COLO668 (cell line): Measurements from ENCODE around the gene PRSS36.
"Not testable (repeated sequence)": the region's sequence is repeated elsewhere in the genome, so short reads cannot be mapped to it uniquely, and the experiment has no call there.

Source experiments
- DNase-seq: peaks from one replicate; lab custom pipeline; 2025; ENCODE audit not compliant: unreplicated experiment; lab: John Stamatoyannopoulos, UW

Gene PRSS36

DNA sequence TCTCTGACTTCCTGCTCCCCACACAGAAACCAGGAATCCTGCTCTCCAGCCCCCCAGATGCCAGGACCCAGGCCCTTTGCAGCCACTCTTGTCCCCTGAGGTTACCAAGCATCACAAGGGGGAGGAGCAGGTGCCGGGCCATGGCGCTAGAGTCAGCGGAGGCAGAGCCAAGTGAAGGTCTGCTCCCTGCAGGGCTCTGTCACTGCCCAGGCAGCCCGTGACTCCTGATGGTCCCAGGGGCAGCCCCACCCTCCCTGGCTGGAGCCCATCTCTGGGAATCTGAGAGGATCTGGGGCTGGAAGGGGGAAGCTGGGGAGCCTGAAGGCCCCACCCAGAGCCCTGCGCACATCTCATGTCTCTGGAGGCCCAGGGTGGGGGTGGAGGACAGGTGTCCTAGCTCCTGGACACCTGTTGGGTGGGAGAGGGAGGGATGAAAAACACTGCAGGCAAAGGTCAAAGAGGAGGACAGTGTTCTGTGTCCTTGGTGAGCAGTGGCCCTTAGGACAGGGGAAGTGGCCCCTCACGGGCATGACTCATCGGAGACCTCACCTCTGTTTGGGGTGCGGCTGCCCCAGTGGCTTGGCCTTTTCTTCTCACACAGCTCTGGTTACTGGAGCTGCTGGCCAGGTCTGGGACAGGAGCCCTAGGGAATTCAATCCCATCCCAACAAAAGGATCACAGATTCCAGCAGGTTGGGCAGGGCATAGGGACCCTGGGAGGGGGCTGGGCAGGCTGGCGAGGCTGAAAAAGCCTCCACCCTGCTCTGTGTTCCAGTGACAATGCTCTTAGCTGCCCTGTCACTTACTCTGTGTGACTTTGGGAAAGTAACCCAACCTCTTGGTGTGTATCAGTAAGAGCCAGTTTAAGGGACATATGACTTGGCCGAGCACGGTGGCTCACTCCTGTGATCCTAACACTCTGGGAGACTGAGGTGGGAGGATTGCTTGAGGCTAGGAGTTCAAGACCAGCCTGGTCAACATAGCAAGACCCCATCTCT lies at the start of gene PRSS36:
Gene PRSS36, minus strand, starts transcription at position 173 of the 997 bp plus-strand sequence. Its CDS starts 31 bp downstream, at position 142.
- peak; percentile 63 for DNase-seq

DNA sequence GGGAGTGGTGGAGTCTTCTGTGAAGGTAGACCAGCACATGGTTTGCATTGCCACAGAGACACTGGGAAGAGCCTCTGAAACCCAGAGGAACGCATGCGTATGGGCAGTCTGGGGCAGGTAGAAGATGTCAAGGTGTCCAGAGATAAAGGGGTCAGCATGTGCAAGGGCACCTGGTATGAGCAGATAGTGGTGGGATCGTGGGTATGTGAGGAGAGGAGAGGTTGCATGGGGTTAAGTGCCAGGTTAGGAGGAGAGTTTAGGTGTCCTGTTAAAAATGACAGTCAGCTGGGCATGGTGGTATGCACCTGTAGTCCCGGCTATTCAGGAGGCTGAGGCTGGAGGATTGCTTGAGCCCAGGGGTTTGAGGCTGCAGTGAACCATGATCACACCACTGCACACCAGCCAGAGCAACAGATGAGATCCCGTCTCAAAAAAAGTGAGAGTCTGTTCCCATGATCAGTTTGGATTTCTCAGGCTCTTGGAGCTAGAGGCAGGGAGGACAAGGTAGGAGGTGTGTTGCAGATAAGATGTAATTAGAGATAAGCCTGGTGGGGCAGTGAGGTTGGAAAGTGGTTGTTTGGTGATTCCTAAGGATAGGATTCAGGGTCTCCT lies 49.7 kb upstream of the PRSS36 start:
- no peak for DNase-seq

DNA sequence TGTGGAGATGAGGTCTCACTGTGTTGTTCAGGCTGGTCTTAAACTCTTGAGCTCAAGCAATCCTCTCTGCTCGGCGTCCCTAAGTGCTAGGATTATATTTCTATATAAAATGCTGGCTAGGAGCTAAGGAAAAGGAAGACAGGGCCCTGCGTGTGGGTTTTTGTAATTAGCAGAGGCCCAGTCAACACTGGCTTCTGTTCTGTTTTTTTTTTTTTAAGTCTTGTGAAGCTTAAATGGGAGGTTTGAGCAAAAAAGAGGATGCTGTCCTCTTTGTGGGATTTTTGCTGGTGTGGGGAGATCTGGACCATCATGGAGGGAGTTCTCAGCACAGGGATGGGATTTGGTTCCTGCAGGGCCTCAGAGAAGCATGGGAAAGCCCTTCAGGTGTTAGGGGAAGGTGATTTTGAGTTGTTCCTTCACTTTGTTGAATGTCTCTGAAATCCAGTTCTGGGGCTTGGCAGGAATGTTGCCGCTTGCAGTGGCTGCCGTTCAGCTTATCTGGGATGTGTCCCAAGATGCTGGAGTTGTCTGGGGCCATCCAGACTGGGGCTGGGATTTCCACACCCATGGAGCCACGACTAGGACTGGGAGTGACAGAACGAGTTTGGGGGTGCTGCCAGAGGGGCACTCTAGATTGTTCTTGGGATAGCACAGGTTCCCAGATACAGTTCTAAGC lies 48.5 kb upstream of the PRSS36 start:
- DNase-seq, result no peak

DNA sequence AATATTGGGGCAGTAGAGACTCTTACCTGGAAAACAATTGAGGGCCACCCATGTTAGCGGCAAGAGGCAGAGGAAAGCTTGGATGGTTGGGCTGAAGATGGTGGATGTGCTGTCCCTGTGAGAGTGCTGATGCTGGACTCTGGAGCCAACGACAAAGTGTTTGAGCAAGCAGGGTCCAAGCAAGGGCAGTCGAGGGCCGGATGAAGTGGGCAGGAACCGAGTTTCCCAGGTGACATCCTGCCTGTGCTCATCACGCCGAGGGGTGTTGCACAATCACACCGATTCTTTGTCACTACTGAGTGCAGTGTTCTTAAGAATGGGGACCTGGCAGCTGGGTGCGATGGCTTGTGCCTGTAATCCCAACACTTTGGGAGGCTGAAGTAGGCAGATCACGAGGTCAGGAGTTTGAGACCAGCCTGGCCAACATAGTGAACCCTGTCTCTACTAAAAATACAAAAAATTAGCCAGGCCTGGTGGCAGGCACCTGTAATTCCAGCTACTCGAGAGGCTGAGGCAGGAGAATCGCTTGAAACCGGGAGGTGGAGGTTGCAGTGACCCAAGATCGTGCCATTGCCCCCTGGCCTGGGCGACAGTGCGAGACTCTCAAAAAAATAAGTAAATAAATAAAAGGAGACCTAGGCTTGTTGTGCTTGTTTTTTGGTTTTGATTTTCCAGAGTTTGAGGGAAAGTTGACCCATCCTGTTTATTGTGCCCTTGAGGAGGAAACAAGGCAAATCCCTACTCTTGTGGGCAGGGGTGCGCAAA lies 46.6 kb upstream of the PRSS36 start:
- no peak for DNase-seq

DNA sequence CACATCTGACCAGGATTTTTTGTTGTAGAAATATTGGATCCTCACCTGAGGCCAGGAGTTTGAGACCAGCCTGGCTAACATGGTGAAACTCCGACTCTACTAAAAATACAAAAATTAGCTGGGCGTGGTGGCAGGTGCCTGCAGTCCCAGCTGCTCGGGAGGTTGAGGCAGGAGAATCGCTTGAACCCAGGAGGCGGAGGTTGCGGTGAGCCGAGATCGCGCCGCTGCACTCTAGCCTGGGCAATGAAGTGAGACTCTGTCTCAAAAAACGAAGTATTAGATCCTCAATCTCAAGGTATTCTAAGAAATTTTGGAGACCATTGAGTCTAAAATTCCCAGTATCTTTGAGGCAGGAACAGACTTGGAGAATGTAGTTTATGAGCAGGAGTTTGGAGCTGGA lies 46.0 kb upstream of the PRSS36 start:
- DNase-seq, result not testable (repeated sequence)

DNA sequence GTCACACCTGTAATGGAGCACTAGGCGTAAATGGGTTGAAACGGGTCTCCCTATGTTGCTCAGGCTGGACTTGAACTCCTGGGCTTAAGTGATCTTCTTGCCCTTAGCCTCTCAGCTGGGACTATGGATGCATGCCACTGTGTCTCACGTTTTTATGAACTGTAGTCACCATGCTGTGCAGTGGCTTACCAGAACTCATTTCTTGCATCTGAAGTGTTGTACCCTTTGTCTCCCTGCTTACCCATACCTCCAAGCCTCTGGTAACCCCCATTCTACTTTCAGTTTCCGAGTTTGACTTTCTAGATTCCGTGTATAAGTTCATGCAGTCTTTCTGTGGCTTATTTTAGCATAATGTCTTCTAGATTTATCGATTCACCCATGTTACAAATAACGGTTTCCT lies 45.0 kb upstream of the PRSS36 start:
- DNase-seq, result no peak

DNA sequence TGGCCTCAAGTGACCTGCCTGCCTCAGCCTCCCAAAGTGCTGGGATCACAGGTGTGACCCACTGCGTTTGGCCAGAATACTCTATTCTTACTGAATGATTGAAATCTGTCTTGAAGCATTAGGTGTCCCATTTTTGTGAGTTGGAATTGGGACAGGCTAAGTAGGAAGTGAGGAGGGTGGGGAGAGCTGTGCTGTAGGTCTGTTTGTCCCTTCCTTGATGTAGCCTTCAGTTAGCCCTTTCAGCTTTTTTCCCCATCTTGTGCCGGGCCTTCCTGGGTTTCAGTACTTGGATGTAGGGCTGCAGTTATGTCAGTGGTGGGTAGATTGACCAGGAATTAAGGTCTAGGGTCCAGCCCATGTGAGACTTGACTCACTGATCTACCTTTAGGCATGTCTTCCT lies 44.0 kb upstream of the PRSS36 start:
- DNase-seq, result no peak

DNA sequence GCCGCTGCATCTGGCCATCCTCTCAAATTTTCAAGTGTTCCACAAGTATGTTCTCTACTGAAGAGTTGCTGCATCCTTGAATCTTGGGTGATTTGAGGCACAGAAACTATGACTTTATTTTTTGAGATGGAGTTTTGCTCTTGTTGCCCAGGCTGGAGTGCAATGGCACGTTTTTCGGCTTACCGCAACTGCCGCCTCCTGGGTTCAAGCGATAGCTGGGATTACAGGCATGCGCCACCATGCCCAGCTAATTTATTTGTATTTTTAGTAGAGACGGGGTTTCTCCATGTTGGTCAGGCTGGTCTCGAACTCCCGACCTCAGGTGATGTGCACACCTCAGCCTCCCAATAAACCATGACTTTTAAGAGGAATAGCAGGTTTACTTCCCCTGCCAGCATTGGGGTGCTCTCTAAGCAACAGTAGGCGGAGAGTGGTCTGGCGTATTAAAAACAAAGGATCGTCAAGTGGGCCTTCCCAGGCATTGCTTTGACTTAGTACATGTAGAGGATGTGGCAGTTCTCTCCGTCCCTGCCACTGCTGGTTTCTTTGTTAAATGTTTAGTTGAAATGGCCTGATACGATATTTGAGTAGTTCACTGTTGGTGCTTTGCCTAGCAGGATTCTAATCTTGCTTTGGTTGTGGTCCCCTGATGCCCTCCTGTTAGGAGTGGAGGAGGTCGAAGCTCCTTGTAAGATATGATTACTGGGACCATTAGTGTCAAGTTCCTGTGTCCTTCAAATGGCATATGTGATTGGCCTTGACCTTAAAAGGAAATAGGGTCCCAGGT lies 43.2 kb upstream of the PRSS36 start:
- no peak for DNase-seq

DNA sequence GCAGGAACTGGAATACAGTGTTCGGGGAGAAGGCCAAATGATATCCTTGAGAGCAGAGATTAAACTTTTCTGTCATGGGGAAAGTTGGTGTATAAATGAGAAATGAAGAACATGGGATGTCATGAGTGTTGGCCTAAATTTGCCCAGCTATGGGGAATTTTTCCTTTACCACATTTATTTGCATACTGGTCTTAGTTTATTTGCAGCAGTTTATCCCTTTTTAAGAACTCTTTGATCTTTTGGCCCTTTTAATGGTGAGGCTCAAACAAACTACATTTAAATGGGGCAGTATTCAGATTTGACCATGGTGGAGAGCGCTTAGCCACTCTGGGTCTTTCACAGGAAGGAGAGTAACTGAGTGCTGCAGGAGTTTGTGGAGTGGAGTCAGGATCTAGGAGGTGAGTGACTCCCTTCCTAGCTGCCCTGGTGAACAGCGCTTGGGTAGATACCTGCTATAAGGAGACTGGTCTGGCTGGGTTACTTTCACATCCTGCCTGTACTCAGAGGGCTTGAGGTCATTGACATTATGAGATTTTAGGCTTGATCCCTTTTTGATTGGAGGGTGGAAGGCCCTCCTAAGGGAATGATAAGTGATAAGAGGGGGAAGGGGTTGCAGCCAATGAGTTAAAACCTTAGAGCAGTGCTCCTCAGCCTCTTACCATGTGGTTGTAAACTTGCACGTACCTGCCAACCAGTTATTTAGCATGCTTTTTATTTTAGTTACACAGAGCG lies 42.0 kb upstream of the PRSS36 start:
- no peak for DNase-seq

DNA sequence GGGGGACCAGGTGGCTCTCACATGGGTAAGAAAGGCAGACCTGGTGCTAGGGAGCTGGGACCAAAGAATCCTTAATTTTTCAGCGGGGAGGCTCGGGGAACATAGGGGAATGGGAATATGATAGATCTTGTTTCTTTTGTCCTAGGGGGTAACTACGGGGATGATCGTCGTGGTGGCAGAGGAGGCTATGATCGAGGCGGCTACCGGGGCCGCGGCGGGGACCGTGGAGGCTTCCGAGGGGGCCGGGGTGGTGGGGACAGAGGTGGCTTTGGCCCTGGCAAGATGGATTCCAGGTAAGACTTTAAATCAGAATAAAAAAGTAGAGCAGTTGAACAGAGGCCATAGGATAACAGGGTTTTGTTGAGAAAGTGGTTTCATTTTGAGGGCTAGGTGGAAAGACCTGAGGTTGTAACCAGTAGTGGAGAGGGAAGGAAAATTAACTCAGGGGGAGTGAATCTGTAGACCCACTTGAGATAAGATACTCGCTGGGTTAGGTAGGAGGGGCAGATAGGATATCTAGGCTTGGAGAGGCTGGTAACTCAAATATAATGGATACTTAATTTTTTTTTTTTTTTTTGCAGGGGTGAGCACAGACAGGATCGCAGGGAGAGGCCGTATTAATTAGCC lies 41.1 kb upstream of the PRSS36 start:
- DNase-seq, result no peak

DNA sequence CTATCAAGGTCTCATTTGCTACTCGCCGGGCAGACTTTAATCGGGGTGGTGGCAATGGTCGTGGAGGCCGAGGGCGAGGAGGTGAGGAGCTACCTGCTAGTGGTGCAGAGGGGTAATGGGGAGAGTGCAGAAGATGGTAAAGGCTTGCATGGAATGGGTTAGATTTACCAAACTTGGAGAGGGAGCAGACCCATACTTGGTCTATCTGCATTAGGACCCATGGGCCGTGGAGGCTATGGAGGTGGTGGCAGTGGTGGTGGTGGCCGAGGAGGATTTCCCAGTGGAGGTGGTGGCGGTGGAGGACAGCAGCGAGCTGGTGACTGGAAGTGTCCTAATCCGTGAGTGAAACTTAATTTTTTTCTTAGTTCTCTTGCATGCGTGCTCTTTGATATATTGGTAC lies 40.2 kb upstream of the PRSS36 start:
- DNase-seq, result no peak

DNA sequence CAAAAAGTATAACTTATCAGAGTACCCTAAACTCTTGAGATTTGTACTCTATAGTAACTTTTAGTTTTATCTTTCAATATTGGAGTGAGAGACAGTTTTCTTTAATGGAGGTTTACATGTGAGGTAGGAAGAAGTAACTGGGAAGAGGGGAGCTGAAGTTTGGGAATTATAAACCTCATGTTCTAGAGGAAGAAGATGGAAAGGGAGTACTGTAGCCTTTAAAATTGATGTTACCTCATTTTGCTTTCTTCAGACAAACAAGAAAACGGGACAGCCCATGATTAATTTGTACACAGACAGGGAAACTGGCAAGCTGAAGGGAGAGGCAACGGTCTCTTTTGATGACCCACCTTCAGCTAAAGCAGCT lies 39.5 kb upstream of the PRSS36 start:
- DNase-seq, result no peak

DNA sequence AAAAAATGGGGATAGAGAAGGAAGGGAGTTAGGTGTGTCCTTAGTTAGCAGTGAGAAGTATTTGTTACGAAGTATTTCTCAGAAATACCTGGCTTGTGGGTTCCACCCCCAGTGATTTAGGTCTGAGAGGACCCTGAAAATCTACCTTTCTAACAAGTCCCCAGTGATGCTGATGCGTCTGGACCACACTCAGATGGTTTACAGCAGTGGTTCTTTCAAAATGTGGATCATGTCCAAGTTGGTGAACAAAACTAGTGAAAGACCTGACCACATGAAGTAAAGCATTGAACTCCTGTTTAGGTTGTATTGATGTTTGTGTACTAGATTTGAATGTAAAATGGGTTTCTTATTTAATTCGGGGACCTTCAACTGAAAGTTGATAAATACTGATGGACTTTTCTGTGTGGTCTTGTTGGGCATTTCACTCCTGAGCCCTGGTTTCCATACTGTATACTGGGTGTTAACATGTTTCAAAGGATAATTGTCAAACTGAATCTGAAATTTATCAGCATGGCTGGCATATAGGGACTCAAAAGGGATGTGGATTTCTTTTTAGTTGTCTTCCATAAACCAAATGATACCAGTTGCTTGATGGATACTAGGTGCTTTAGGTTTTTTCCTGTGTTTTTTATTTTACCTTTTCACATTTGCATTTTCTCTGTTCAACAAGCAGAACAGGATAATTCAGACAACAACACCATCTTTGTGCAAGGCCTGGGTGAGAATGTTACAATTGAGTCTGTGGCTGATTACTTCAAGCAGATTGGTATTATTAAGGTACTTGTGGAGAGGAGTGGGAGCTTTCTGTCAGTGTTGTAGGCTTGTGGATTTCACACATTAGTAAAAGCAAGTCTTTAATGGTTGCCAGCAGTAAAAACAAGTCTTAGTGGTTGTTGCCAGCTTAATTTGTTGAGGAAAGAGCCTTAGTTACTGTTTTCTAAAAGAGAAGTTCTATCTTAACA lies 38.9 kb upstream of the PRSS36 start:
- DNase-seq, result no peak

DNA sequence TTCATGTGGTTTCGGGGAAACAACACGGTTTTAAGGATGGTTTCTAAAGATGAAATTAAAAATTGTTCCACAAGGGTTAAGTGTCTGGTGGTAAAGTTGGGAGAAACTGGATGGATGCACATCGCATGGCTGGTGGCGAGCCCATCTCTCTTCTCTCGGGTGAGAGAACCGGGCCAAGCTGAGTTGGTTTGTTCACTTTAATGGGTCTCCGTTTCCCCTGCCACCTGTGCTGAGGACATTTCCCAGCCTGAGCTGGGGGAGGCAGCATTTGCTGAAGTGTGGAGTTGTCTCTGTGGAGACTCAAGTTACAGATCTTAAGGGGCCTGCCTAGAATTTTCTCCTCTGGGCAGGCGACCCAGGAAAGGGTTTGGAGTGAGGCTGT lies 37.9 kb upstream of the PRSS36 start:
- DNase-seq, result no peak

DNA sequence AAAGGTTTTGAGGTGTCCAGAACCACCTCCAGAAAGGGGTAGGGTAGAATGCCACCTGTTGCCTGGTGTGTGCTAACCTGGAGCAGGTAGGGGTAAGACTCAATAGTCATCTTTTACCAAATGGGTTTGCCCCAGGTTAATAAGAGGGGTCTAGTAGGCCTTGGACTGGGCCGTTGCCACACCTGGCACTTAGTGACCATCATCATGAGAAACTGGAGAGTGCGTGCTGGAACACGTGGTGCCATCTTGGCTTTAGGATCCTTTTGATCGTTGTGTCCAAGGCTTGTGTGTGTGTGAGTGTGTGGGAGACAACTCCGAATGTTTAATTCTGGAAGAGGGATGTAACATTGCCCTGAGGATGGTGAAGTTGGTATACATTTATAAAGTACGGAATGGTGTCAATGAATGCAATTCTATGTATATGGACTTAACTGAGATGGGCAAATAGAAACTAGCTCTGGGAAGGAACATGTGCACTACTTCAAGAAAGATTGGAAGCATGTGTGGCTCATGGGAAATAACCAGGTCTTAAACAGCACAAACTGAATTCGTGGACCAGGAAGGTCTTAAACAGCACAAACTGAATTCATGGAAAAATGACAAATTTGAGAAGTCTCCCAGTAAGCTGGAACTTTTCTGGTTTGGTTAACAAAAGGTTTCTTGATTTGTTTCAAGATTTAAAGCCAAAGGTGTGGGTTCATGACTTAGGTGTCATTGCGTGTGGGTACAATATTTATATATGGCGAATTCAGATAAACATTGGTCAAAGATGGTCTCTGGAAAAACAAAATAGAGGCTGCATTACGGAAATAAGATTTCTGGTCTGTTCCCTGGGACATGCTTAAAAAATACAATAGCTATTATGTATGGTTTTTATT lies 37.3 kb upstream of the PRSS36 start:
- no peak for DNase-seq

DNA sequence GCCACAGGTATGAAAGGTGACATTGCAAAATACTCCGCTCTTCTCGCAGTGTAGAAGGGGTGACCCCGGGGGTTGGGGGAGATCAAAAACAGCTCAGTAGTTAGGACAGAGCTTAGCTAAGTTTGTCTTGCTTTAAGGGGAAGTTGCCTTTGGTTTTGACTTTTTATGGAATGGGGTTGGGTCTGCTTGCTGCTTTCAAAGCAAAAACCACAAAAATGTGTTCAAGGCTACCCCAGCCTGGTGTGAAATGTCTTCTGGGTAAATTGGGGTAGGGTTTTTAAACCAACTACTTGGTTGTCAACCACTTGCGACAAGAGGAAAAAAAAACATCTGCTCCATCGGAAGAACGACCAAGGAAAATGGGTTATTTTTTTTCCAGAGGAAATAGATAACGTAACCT lies 36.3 kb upstream of the PRSS36 start:
- no peak for DNase-seq

DNA sequence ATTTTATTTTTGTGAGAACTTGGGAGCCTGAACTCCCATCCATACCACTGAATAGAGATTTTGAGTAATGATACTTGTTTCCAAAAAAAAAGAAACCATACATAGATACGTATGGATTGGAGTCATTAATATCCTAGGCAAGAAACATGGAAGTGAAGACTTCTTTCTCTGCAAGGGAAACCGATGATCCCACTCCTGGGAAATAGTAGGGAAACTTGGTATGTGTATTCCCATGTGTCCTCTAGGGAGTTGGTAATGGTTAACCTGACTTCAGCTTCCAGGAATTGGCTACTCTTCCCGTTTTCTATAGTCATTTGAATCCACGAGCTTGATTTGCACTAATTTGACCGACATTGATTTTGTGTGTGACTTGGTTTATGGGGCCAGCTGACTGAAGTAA lies 35.5 kb upstream of the PRSS36 start:
- DNase-seq, result no peak
